Measurements from ENCODE around the gene ZNHIT6.
A peak's percentile ranks its signal among the peaks of the same experiment; 100 is the strongest.
"Not testable (repeated sequence)": the region's sequence is repeated elsewhere in the genome, so short reads cannot be mapped to it uniquely, and the experiment has no call there.

The ZNHIT6 gene

GRCh38 chr1:85665932-85666331, 42.3 kb downstream of the ZNHIT6 start:
- DNase-seq = no peak

- no peak for DNase-seq
Measured at GRCh38 chr1:85663382-85663781, 44.9 kb downstream of the ZNHIT6 start.

- DNase-seq = peak; percentile 9
Measured at GRCh38 chr1:85661767-85662166, 46.5 kb downstream of the ZNHIT6 start.

GRCh38 chr1:85660541-85660940, 47.7 kb downstream of the ZNHIT6 start:
- DNase-seq = no peak

- DNase-seq = no peak
Measured at GRCh38 chr1:85659174-85659573, 49.1 kb downstream of the ZNHIT6 start.

GRCh38 chr1:85656948-85657347, 51.3 kb downstream of the ZNHIT6 start:
- DNase-seq = no peak

GRCh38 chr1:85656256-85656655, 52.0 kb downstream of the ZNHIT6 start:
- no peak for DNase-seq

- no peak for DNase-seq
Measured at GRCh38 chr1:85655315-85655714, 52.9 kb downstream of the ZNHIT6 start.

GRCh38 chr1:85654066-85654782, 54.0 kb downstream of the ZNHIT6 start:
- DNase-seq = peak; percentile 27

- DNase-seq = no peak
Measured at GRCh38 chr1:85652327-85652726, 55.9 kb downstream of the ZNHIT6 start.

GRCh38 chr1:85650645-85651044, 57.6 kb downstream of the ZNHIT6 start:
- DNase-seq = no peak

- no peak for DNase-seq
Measured at GRCh38 chr1:85649591-85649990, 58.6 kb downstream of the ZNHIT6 start.

- DNase-seq = peak; percentile 92
Measured at GRCh38 chr1:85641598-85642556, 66.4 kb downstream of the ZNHIT6 start.

- DNase-seq = not testable (repeated sequence)
Measured at GRCh38 chr1:85639920-85640319, 68.3 kb downstream of the ZNHIT6 start.

GRCh38 chr1:85638412-85638811, 69.8 kb downstream of the ZNHIT6 start:
- no peak for DNase-seq

- peak; percentile 19 for DNase-seq
Measured at GRCh38 chr1:85630493-85630892, 77.7 kb downstream of the ZNHIT6 start.

- DNase-seq = peak; percentile 86
Measured at GRCh38 chr1:85629532-85629920, 78.7 kb downstream of the ZNHIT6 start.

- peak; percentile 92 for DNase-seq
Measured at GRCh38 chr1:85628791-85629531, 79.3 kb downstream of the ZNHIT6 start.

GRCh38 chr1:85626818-85627217, 81.4 kb downstream of the ZNHIT6 start:
- no peak for DNase-seq

GRCh38 chr1:85624361-85624760, 83.9 kb downstream of the ZNHIT6 start:
- DNase-seq = no peak

- DNase-seq = peak; percentile 51
Measured at GRCh38 chr1:85623061-85623471, 85.2 kb downstream of the ZNHIT6 start.

- no peak for DNase-seq
Measured at GRCh38 chr1:85621430-85621829, 86.8 kb downstream of the ZNHIT6 start.

- DNase-seq = peak; percentile 62
Measured at GRCh38 chr1:85617633-85618100, 90.6 kb downstream of the ZNHIT6 start.

All from DMS53 (cell line).